BJ (cell line): ENCODE data around the gene GRIN3A. TPM values are rescaled to one million over a fixed set of nuclear protein-coding genes. Genes with fewer than 3 reads are reported as not detected.

Experiments used
- CTCF ChIA-PET: fragments of 350-600 bp; formaldehyde crosslinking; extraction: SDS; loops from one replicate; lab custom pipeline; 2021; ENCODE audit warnings: antibody characterized with exemption, inconsistent platforms; lab: Yijun Ruan, JAX
- POLR2A ChIA-PET: fragments of 300-600 bp; sonication (Branson Sonifier 250); formaldehyde crosslinking; extraction: SDS; loops from one replicate; lab custom pipeline; 2021; ENCODE audit warnings: antibody characterized with exemption; lab: Charles Lee
- DNase-seq: peaks from one replicate; pipeline ENCODE4 v3.0.0-alpha.2; 2011; ENCODE audit warnings: low read depth
- H3K27me3 ChIP-seq: 2 replicates; pipeline ENCODE4 v1.6.0; 2011; ENCODE audit warnings: low read length; ENCODE audit not compliant: control insufficient read depth, insufficient read depth
- H3K36me3 ChIP-seq: 2 replicates; pipeline ENCODE4 v1.5.1; 2011; ENCODE audit warnings: low read length; ENCODE audit not compliant: control insufficient read depth, insufficient read depth
- H3K4me3 ChIP-seq: 2 replicates; pipeline ENCODE4 v1.5.1; 2011; ENCODE audit warnings: low read depth, mild to moderate bottlenecking, control low read depth, low read length
- polyA plus RNA-seq: library from polyadenylated mRNA; depleted of rRNA; stranded (reverse); fragments of >200 nt; gene quantifications from 2 replicates; pipeline ENCODE4 v1.2.3, GENCODE V29; 2011
- TF ChIP-seq, protein P1 (sequence below): IDR thresholded peaks from 2 replicates; pipeline ENCODE4 v1.5.1; 2011; ENCODE audit warnings: low read depth, mild to moderate bottlenecking, control low read depth, inconsistent platforms, low read length, moderate library complexity; ENCODE audit not compliant: insufficient read depth

The GRIN3A gene
- polyA plus RNA-seq, 1 experiment, result not detected

DNA sequence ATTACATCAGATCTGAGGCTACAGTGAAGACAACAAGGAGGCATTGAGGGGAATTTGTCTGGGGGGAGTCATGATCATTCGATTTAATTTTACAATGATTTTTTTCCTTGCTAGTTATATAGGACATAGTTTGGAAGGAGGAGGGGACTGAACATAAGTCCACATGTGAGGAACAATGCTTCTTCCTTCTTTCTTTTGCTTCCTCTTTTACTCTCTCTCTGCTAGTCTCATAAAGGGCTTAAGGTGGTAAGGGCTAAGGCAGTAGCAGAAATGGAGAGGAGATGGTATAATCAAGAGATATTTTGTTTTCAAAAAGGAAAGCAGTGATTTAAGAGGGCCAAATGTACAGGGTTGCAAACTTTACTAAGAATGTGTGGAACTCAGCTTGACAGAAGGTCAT is 64.3 kb downstream of the GRIN3A start:
- no peaks in the 10 kb centered on the region for H3K27me3 ChIP-seq
- CTCF ChIA-PET, result no interaction called here
- TF ChIP-seq, protein P1, sequence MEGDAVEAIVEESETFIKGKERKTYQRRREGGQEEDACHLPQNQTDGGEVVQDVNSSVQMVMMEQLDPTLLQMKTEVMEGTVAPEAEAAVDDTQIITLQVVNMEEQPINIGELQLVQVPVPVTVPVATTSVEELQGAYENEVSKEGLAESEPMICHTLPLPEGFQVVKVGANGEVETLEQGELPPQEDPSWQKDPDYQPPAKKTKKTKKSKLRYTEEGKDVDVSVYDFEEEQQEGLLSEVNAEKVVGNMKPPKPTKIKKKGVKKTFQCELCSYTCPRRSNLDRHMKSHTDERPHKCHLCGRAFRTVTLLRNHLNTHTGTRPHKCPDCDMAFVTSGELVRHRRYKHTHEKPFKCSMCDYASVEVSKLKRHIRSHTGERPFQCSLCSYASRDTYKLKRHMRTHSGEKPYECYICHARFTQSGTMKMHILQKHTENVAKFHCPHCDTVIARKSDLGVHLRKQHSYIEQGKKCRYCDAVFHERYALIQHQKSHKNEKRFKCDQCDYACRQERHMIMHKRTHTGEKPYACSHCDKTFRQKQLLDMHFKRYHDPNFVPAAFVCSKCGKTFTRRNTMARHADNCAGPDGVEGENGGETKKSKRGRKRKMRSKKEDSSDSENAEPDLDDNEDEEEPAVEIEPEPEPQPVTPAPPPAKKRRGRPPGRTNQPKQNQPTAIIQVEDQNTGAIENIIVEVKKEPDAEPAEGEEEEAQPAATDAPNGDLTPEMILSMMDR, result no peak
- no peaks in the 10 kb centered on the region for H3K36me3 ChIP-seq
- no peak overlapping the region for H3K4me3 ChIP-seq
- POLR2A ChIA-PET, result no interaction called here
- no peak for DNase-seq

DNA sequence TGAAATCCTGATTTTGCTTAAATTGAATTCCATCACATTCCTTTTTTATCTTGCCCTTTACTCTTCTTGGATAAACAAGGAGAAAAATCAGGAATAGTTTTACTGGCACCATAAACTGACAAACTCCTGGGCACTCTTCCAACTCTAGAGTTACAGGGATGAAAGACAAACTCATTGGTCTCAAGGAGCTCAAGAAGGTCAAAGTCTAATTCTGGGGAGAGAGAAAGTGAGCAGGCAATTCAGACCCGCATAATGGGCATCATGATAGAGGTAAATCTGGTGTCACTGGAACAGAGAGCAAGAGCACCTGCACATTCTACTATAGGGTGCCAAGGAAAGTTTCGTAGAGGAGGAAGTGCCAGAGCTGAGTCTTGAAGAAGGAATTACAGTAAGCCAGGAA is 64.8 kb downstream of the GRIN3A start:
- Histone ChIP-seq H3K36me3 (no peaks in the 10 kb centered on the region), H3K27me3 (no peaks in the 10 kb centered on the region), H3K4me3 (no peak overlapping the region)
- CTCF ChIA-PET, result no interaction called here
- POLR2A ChIA-PET, result no interaction called here
- no peak for DNase-seq
- TF ChIP-seq, protein P1, result no peak

DNA sequence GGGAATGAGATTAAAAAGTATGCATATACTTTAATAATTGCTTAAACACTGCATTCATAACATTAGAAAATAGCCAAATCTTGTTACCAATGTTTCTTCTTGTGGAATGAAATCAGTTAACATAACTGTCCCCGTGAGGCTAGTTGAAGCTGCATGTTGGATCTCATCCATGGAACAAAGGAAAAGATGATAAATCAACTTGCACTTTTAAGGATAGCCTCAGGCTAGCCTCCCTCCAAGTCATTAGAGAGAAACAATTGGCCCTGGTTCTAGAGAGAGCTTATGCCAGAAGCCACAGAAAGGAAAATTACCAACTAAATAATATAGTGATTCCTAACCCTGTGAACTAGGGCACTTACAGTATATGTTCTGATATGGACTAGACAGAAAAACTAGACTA is 66.9 kb downstream of the GRIN3A start:
- ChIA-PET POLR2A (no interaction called here), CTCF (no interaction called here)
- TF ChIP-seq, protein P1, result no peak
- Histone ChIP-seq H3K36me3 (no peaks in the 10 kb centered on the region), H3K4me3 (no peak overlapping the region), H3K27me3 (no peaks in the 10 kb centered on the region)
- no peak for DNase-seq

DNA sequence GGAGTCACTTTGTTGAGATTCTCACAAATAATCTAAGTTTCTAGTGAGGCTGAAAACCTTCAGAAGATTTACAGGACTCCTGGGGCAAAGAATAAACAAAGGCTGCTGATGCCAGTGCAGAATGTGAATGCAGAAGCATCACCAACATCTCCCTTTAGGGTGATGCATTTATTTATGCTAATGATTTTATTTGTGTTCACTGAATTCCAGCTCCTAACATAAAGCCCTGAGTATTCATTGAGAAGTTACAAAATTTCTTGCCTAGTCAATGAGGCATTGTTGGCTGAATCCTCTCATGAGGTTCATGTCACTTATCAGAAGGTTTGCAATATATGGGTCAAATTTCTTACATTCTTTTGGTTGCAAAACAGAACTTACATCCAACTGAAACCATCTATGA is 70.0 kb downstream of the GRIN3A start:
- TF ChIP-seq, protein P1, result no peak
- Histone ChIP-seq H3K27me3 (no peaks in the 10 kb centered on the region), H3K36me3 (no peaks in the 10 kb centered on the region), H3K4me3 (no peak overlapping the region)
- ChIA-PET POLR2A (no interaction called here), CTCF (no interaction called here)
- DNase-seq, result no peak

DNA sequence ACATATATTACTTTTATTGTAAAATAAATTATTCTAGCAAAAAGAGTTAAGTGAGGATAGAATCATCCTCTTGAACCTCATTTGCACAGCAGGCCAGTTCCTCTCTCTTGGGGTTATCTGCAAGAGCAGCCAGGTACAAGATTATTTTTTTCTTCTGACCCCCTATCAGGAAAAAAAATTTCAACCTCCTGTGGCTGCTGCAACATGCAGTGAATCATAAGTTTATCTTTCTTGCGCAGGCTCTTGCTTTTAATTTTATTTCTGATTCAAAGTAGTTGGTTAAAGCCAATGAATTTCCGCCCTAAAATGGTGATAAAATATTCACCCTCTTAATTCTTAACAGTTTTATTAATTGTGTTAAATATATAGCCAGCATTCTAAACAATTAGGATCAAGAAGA is 74.0 kb downstream of the GRIN3A start:
- ChIA-PET CTCF (no interaction called here), POLR2A (no interaction called here)
- TF ChIP-seq, protein P1, result no peak
- DNase-seq, result no peak
- H3K4me3 ChIP-seq, result no peak overlapping the region
- no peaks in the 10 kb centered on the region for H3K36me3 ChIP-seq
- H3K27me3 ChIP-seq, result no peaks in the 10 kb centered on the region
